Activated naive CD4-positive, alpha-beta T cell treated with Interleukin-2 at 50 U/mL for 16 hours (primary cell): ENCODE results near the gene NAB2.

Experiments used
- DNase-seq: peaks from one replicate; pipeline ENCODE4 v3.0.0-alpha.2; 2020

NAB2 gene

GRCh38 chr12:57138526-57139272 is 49.8 kb downstream of the NAB2 start:
- no peak for DNase-seq

GRCh38 chr12:57139796-57140649 is 51.1 kb downstream of the NAB2 start:
- no peak for DNase-seq

- DNase-seq: no peak
These were observed 52.3 kb downstream of the NAB2 start for GRCh38 chr12:57141249-57141648.

- DNase-seq: no peak
These were observed 53.2 kb downstream of the NAB2 start for GRCh38 chr12:57142121-57142520.

GRCh38 chr12:57142727-57143126 is 53.8 kb downstream of the NAB2 start:
- no peak for DNase-seq

- no peak for DNase-seq
These were observed 54.5 kb downstream of the NAB2 start for GRCh38 chr12:57143454-57143853.
